NCI-H187 treated with DMSO at 0.1 percent for 48 hours (cell line): ENCODE data around the gene FGF22.
"Not testable (repeated sequence)": the region's sequence is repeated elsewhere in the genome, so short reads cannot be mapped to it uniquely, and the experiment has no call there.

ENCODE experiments used
- DNase-seq: peaks from one replicate; lab custom pipeline; 2025; lab: John Stamatoyannopoulos, UW

The FGF22 gene

DNA sequence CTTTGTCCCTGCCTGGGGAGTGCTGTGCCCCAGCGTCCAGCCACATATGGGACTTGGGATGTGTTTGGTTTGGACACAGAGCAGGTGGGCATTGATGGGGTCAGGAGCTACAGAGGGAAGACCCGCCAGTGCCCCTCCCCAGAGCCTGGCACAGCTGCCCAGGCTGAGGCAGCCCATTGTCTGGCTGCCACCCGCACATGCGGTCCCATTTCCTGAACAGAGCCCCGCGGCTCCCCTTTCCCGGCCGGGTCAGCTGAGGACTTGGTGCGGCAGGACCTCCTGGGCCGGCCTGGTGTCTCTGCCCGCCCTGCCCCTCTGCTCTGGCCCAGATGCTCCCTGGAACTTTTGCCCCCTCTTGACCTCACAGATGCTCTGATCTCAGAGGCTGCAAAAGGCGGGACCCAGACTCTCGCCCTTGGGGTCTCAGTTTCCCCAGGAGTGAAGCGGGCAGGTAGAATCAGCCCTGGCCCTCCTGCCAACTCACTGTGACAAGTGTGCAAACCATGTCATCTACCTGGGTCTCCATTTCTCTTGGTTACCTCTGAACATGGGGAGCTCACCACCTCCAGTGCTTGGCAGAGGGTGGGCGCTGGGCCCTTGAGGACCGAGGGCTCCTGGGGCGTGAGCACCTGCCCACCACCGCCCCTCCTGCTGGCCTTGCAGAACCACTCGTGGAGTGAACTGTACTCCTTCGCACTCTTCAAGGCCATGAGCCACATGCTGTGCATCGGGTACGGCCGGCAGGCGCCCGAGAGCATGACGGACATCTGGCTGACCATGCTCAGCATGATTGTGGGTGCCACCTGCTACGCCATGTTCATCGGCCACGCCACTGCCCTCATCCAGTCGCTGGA, 32.2 kb upstream of the FGF22 start:
- no peak for DNase-seq

DNA sequence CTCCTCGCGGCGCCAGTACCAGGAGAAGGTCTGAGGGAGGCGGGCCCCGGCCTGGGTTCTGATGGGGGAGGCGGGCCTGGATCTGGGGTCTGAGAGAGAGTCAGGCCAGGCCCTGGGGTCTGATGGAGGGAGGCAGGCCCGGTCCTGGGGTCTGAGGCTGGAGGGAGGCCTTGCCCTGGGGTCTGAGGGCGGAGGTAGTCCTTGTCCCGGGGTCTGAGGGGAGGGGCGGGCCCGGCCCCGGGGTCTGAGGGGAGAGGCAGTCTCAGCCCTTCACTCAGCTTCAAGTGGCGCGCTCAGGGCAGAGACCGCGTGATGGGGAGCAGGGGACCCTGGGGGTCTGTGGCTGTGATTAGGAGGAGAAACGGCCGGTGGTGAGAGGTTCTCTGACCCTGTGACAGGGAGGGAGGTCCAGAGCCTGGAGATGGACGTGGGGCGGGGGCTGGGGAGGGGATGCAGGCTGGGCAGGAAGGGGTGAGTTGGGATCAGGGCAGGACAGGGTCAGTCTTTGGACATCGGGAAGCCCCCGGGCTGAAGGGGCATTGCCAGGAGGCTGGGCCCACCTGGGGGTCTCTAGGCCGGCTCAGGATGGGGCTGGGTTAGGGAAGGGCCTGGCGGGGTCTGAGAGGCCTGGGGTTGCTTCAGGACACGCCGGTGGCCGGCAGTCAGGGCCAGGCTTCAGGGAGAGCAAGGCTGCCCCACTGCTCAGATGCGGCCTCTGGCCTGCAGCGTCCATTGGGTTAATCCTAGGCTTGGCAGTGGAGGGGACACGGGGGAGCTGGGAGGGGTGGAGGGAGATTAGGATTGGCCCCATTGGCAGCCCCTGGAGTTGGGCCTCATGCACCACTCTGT, 31.3 kb upstream of the FGF22 start:
- no peak for DNase-seq

DNA sequence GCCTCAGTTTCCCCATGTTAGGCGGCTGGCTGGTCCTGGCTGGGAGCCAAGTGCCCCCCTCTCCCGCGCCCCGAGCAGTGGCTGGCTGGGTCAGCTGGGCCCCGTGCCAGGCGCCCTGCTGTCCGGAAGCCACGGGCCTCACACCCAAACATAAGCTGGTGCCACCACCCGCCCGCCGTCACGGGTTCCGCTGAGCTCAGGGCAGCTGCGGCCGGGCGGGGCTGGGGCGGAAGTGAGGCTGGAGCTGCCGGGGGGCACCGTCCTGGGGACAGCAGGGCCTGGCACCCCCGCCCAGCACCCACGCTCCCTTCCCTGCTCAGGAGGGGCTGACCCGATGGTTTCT, 30.7 kb upstream of the FGF22 start:
- DNase-seq: no peak

DNA sequence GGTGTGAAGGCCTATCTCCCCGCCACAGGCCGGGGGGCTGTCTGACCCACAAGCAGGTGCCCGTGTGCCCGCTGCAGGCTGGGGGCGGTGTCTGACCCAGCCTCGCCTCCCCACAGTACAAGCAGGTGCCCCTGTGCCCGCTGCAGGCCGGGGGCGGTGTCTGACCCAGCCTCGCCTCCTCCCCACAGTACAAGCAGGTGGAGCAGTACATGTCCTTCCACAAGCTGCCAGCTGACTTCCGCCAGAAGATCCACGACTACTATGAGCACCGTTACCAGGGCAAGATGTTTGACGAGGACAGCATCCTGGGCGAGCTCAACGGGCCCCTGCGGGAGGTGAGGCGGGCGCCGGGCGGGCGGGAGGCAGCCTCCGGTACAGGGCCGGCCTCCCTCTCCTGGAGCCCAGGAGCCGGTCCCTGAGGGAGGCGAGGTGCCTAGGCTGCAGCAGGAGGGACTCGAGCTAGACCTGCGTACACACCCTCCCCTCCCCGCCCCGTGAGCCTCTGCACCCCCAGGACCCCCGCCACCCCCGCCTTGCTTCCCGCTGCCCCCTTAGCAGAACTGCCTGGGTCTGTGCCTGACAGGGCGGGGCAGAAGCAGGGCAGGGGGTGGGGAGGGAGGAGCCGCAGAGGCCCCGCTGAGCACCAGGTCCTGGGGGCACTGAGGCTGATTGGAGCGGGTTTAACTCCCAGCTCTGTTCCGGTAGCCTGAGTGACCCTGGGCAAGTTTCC, 29.4 kb upstream of the FGF22 start:
- no peak for DNase-seq

DNA sequence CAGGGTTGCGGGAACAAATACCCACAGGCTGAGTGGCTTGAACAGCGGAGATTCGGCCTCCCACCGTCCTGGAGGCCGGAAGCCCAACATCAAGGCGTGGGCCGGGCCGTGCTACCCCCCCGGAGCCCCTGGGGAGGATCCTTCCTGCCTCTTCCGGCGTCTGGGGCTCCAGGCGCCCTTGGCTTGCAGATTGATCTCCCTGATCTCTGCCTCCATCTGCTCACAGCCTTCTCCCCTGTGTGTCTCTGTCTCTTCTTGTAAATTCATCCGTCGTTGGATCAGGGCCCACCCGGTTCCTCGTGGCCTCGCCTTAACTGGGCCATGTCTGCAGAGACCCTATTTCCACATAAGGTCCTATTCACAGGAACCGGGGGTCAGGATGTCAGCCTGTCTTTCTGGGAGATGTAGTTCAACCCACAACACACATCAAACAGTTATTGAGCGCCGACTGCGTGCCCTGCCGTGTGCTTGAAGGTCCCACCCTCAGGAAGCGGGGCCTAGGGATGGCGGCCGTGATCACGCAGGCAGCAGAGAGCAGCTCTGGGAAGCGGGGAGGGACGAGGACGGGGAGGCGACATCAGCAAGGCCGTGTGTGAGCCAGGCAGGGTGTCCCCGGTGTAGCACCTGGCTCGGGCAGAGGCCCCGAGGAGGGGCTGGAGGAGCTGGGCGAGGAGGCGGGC, 28.7 kb upstream of the FGF22 start:
- no peak for DNase-seq

DNA sequence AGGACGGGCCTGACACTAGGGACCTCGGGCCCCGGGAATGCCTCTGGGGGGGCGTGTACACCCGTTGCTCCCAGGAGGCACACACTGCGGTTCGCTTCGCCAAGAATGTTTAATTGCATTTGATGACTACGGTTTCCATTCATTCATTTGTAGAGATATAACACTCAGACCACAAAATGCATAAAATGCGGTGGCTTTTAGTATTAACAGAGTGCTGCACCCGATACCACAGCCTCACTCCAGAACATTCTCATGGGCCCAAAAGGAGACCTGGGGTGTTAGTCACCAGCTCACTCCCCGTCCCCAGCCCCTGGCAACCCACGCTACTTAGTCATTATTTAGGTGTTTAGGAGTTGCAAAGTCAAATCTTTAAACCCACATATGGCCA, 28.2 kb upstream of the FGF22 start:
- DNase-seq: no peak

DNA sequence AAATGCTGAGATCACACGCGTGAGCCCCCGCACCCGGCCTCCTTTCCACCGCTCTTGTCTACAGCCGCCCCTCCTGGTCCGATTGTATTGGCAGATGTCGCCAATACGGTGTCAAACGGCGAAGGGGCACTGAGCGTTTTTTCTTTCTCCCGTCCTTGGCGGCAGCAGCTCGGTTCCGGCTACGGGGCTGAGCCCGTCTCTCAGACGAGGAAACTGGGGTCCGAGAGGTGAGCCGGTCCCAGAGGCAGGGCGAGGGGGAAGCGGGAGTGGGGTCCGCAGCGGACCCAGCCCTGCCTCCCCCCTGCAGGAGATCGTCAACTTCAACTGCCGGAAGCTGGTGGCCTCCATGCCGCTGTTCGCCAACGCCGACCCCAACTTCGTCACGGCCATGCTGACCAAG, 26.7 kb upstream of the FGF22 start:
- DNase-seq: no peak

DNA sequence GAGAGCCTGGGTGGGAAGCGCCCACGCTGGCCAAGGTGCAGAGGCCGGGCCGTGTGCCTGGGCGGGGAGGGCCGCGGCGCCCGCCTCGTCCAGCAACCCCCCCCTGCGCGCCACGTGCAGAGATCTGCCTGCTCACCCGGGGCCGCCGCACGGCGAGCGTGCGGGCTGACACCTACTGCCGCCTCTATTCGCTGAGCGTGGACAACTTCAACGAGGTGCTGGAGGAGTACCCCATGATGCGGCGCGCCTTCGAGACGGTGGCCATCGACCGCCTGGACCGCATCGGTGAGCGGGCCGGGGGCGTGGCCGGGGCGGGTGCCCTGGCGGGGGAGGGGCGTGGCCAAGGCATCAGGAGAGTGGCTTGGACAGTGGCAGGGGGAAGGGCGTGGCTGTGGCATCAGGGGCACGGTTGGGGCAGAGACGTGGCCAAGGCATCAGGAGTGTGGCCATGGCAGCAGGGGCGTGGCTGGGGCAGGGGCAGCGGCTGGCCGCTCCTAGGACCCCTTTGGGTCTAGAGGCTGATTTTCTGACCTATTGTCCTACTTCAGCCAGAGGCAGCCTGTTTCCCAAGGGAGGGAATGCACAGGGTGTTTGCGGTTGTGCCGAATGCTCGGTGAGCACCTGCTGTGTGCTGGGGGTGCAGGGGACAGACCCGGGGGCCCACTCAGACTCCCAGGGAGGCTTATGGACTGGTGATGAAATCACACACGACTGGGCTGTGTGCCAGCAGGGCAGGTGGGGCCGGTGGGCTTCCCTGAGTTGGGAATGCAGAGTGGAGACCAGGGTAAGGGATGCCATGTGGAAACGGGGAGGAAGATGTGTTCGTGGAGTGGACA, 25.7 kb upstream of the FGF22 start:
- DNase-seq: no peak

DNA sequence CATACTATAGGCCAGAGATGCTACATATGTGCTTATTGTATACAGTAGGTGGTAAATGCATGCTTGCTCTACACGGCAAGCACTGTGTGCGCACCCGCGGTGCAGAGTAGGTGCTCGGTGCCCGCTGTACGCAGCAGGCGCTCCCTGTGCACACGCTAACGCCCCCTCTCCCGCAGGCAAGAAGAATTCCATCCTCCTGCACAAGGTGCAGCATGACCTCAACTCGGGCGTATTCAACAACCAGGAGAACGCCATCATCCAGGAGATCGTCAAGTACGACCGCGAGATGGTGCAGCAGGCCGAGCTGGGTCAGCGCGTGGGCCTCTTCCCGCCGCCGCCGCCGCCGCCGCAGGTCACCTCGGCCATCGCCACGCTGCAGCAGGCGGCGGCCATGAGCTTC, 24.1 kb upstream of the FGF22 start:
- DNase-seq: no peak

DNA sequence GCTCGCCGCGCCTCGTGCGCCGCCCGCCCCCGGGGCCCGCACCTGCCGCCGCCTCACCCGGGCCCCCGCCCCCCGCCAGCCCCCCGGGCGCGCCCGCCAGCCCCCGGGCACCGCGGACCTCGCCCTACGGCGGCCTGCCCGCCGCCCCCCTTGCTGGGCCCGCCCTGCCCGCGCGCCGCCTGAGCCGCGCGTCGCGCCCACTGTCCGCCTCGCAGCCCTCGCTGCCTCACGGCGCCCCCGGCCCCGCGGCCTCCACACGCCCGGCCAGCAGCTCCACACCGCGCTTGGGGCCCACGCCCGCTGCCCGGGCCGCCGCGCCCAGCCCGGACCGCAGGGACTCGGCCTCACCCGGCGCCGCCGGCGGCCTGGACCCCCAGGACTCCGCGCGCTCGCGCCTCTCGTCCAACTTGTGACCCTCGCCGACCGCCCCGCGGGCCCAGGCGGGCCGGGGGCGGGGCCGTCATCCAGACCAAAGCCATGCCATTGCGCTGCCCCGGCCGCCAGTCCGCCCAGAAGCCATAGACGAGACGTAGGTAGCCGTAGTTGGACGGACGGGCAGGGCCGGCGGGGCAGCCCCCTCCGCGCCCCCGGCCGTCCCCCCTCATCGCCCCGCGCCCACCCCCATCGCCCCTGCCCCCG, 23.5 kb upstream of the FGF22 start:
- no peak for DNase-seq

DNA sequence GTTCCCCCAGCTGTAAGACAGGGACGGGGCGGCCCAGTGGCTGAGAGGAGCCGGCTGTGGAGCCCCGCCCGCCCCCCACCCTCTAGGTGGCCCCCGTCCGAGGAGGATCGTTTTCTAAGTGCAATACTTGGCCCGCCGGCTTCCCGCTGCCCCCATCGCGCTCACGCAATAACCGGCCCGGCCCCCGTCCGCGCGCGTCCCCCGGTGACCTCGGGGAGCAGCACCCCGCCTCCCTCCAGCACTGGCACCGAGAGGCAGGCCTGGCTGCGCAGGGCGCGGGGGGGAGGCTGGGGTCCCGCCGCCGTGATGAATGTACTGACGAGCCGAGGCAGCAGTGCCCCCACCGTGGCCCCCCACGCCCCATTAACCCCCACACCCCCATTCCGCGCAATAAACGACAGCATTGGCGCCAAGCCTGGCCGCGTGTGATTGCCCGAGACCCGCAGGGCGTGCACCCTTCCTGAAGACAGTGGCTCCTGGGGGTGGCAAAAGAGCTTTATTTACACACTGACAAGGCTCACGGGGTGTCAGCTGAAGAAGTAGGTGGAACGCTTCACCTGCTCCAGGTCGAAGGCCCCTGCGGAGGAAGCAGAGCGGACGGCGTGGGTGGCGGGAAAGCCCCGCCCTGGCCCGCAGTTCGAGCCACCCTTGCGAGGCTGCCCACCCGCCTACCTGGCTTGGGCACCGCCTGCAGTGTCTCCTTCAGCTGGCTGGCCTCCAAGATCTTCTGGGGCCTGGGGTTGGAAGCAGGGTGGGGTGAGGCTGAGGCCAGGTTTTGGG, 22.7 kb upstream of the FGF22 start:
- no peak for DNase-seq

DNA sequence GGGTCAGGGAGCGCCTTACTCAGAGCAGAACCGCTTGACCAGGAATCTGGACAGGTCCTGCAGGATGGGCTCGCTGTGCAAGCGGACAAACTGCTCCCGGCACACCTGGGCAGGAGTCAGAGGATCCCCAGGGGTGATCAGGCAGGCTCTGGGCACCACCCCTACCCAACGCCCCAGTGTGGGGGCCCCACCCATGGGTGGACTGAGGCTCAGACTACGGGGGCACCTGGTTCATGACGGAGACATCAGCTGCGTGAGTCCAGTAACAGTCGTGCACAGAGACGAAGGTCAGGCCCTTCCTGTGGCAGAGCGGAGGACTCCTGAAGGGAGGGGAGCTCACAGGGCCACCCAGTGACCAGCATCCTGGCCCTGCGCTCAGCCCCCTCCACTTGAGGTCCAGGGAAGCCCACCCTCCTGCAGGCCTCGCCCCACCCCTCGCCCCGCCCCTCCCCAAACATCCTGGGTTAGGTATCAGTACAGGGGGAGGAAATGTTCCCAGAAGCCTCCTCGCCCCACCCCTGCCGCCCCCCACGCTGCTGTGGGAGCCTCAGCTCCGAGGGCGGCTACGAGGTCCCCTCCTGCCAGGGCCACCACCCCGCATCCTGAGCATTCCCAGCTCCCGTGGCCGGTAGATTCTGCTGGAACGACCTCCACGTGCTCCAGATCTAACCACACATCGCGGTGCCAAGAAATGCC, 22.0 kb upstream of the FGF22 start:
- DNase-seq: no peak

DNA sequence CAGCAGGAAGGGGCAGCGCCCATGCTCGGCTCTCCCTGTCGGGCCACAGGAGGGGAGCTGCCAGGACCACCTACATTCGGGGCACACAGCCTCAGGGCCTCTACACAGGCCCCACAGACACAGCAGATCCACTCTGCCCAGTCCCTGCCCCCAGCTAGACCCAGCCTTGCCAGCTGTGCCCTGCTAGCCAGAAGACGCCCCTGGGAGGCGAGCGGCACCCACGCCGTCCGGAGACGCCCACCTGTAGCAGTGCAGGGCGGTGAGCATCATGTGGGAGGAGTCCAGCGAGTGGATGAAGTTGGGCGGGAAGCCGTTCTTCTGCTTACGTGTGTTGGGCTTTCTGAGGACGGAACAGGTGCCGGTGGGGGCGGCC, 21.4 kb upstream of the FGF22 start:
- DNase-seq: no peak

DNA sequence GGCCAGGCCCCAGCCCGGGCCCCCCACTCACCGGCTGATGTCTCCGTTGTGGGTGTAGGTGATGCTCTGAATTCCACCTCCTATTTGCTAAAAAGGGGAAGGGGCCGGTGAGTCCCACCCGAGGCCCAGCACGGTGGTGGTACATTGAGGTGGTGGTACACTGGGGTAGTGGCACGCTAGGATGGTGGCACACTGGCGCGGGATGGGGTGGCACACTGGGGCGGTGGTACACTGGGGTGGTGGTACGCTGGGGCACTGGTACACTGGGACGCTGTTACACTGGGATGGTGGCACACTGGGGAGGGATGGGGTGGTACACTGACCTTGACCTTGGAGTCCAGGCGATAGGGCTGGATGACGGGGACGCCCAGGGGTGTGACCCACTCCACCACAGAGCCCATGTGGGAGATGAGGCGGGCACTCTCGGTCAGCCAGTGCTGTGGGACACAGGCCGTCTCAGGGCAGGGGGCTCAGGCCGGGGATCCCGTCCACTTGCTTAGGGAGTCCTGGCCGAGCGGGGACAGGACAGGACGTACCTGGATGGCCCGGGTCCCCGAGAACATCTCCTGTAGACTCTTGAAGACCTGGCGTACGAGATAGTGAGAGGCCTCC, 20.9 kb upstream of the FGF22 start:
- DNase-seq: no peak

DNA sequence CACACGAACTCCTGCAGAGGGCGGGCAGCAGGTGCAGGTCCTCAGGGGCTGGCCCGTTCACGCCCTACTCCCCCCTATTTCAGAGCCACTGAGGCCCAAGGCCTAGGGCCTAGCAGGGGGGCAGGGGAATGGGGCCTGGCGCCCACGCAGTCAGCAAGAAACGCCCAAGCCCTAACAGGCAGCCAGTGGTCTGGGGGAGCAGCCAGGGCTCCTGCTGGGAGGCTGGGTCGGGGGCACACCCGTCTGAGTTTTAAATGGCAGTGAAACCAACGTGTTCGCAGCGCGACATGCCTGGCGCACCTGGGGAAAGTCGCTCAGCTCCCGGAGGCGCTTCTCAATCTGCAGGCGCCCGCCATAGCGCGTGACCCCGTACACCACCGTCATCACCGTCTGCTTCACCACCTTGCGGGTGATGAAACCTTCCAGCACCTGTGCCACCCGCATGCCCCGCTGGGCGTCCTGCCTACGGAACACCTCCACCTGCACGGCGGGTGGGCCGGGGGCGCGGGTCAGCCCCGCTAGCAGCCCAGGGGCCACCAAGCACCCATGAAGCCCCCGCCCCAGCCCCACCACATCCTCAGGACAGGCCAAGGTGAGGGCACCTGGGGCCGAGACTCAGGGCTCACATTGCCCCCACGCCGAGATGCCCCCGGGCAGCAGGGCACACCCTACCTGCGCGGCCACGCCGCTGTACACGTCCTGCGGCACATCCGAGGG, 20.2 kb upstream of the FGF22 start:
- no peak for DNase-seq

DNA sequence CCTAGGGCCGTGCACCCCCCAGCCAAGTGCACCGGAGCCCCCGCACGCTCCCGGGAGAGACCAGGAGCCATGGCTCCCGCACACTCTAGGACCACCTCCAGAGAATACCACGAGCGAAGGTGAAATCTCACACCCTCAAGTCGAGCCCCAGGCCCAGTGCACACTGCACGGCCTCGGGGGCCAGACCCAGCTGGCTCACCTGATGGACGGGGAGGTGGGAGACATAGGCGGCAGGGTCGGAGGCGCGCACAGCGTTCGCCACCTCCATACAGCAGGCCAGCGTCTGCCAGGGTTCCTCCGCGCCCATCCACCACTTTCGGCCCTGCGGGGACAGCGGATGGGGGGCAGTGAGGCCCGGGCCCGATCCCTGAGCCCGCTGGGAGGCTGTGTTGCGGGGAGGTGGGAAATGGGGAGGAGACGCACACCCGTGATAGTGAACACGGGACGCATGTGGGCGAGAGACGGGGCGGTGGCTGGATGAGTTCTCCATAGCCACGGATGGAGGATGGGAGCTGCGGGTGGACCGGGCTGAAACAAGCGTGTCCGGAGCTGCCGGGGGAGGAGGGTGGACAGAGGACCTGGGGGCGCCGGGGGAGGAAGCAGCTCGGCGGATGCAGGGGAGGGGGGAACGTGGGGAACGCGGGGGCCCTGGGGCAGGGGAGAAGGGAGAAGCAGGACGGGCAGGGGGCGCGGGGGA, 19.4 kb upstream of the FGF22 start:
- DNase-seq: no peak

DNA sequence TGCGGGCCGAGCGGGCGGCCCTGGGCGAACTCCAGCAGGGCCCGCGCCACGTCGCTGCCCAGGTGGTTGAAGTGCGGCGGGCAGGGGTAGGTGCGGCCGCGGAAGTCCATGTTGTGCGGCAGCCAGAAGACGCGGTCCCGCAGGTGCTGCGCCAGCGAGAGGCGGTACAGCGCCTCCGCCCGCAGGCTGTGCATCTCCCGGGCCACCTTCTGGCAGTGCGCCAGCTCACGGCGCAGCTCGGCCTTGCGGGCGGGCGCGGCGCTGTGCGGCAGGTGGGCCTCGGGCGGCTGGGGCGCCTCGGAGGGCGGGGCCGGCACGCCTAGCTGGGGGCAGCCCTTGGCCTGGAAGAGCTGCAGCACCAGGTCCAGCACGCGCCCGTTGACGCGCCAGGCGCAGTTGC, 18.5 kb upstream of the FGF22 start:
- not testable (repeated sequence) for DNase-seq

DNA sequence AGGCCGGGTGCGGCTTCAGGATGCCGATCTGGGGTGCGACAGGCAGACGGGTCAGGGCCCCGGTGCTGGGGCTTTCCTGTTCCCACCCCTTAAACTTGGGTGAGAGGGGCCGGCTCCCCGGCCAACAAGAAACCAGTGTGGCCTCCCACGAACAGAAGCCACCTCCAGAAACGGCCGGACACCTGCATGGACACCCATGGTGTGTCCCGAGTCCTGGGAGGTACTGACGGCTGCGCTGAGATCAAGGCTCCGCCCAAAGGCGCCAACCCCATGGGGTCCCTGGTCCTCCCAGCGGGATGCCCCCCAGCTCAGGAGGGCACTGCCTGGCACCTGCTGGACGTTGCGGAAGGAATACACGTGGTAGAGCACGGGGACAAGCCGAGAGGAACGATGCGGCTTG, 17.9 kb upstream of the FGF22 start:
- DNase-seq: no peak
